Lower lobe of right lung (tissue), 2 donors: ENCODE measurements around the gene LDB3. TPM values are rescaled to one million over a fixed set of nuclear protein-coding genes. Genes with fewer than 3 reads are reported as not detected.

Experiments
- ATAC-seq, 2 donors: fragments of 200-7000 bp; cut with Tn5 transposase; one replicate each; pipeline ENCODE4 v1.9.1; 2020 to 2022; ENCODE audit warnings: mild to moderate bottlenecking in 2 of 2, moderate library complexity in 2 of 2
- DNase-seq: peaks from one replicate; pipeline ENCODE4 v3.0.0-alpha.2; 2020
- H3K27ac ChIP-seq: fragments of 200-600 bp; one replicate; pipeline ENCODE4 v1.8.0; 2022
- H3K27me3 ChIP-seq: fragments of 200-600 bp; one replicate; pipeline ENCODE4 v1.8.0; 2022; ENCODE audit warnings: low read depth
- H3K36me3 ChIP-seq: fragments of 200-600 bp; one replicate; pipeline ENCODE4 v1.8.0; 2022; ENCODE audit warnings: mild to moderate bottlenecking
- H3K4me1 ChIP-seq: fragments of 200-600 bp; one replicate; pipeline ENCODE4 v1.8.0; 2022
- H3K4me3 ChIP-seq: fragments of 200-600 bp; one replicate; pipeline ENCODE4 v1.8.0; 2022; ENCODE audit warnings: mild to moderate bottlenecking
- H3K9me3 ChIP-seq: fragments of 200-600 bp; one replicate; pipeline ENCODE4 v1.8.0; 2022
- CTCF ChIP-seq: fragments of 200-600 bp; IDR thresholded peaks from one replicate; pipeline ENCODE4 v1.8.0; 2022; ENCODE audit warnings: antibody characterized with exemption, mild to moderate bottlenecking
- intact Hi-C: fragments of 100-400 bp; cut with DNase I; formaldehyde crosslinking; loops from one replicate; pipeline ENCODE4 v1.11.0; 2022
- total RNA-seq: library from RNA; stranded (reverse); fragmentation: NEBNext Ultra II Directional; extraction: Animal tissue kit (Norgen Biotek cat#: 25700); gene quantifications from one replicate; pipeline ENCODE4 v1.2.1, GENCODE V29; 2021
- donor health status: DM: no; HTN: yes; CAD: no; lungs with severe emphysema.

The LDB3 gene
- total RNA-seq, 1 donor from 2014 or later, result 2.2 TPM

GRCh38 chr10:86705905-86706304 is 37.6 kb downstream of the LDB3 start:
- no peak overlapping the region for H3K27ac ChIP-seq
- ATAC-seq, result no peak
- intact Hi-C loops, result no loop called here

GRCh38 chr10:86706401-86706841 is 38.1 kb downstream of the LDB3 start:
- DNase-seq (peak; percentile 25), ATAC-seq (no peak)
- Histone ChIP-seq H3K27me3 (peaks cover 4% of the 10 kb centered on the region), H3K4me3 (no peak overlapping the region), H3K36me3 (no peaks in the 10 kb centered on the region), H3K9me3 (no peaks in the 10 kb centered on the region), H3K4me1 (peaks cover 5% of the 10 kb centered on the region), H3K27ac (no peak overlapping the region)
- no peak for TF ChIP-seq CTCF
- intact Hi-C loops, result no loop called here

More at GRCh38 chr10:86705905-86706304, 37.6 kb downstream of the LDB3 start:
- Histone ChIP-seq H3K36me3 (no peaks in the 10 kb centered on the region), H3K9me3 (no peaks in the 10 kb centered on the region), H3K4me1 (peaks cover 4% of the 10 kb centered on the region), H3K4me3 (no peak overlapping the region), H3K27me3 (peaks cover 4% of the 10 kb centered on the region)
- no peak for TF ChIP-seq CTCF
- no peak for DNase-seq

GRCh38 chr10:86706977-86707376 is 38.7 kb downstream of the LDB3 start:
- H3K9me3 ChIP-seq, result no peaks in the 10 kb centered on the region
- H3K4me1 ChIP-seq, result peaks cover 6% of the 10 kb centered on the region
- TF ChIP-seq CTCF, result no peak
- peaks cover 4% of the 10 kb centered on the region for H3K27me3 ChIP-seq
- H3K36me3 ChIP-seq, result no peaks in the 10 kb centered on the region
- ATAC-seq (no peak), DNase-seq (no peak)
- intact Hi-C loops, result no loop called here
- H3K27ac ChIP-seq, result no peak overlapping the region
- H3K4me3 ChIP-seq, result no peak overlapping the region

- intact Hi-C loops, result no loop called here
- DNase-seq, result no peak
- H3K27ac ChIP-seq, result no peak overlapping the region
Measured at GRCh38 chr10:86707505-86707904, 39.2 kb downstream of the LDB3 start.

GRCh38 chr10:86708068-86708782 is 39.9 kb downstream of the LDB3 start:
- no peaks in the 10 kb centered on the region for H3K9me3 ChIP-seq
- ATAC-seq (no peak), DNase-seq (no peak)
- no peak overlapping the region for H3K4me3 ChIP-seq
- peaks cover 4% of the 10 kb centered on the region for H3K27me3 ChIP-seq
- H3K36me3 ChIP-seq, result no peaks in the 10 kb centered on the region
- intact Hi-C loops, result no loop called here
- no peak overlapping the region for H3K27ac ChIP-seq
- H3K4me1 ChIP-seq, result peaks cover 14% of the 10 kb centered on the region
- no peak for TF ChIP-seq CTCF

More at GRCh38 chr10:86707505-86707904, 39.2 kb downstream of the LDB3 start:
- Histone ChIP-seq H3K4me3 (no peak overlapping the region), H3K36me3 (no peaks in the 10 kb centered on the region), H3K9me3 (no peaks in the 10 kb centered on the region), H3K27me3 (peaks cover 4% of the 10 kb centered on the region), H3K4me1 (peaks cover 11% of the 10 kb centered on the region)
- no peak for TF ChIP-seq CTCF
- no peak for ATAC-seq
